ENCODE results near the gene CACNA2D3.

GRCh38 chr3:54575618-54575960 is 453.2 kb downstream of the CACNA2D3 start:
- no peak for TF ChIP-seq CTCF (IDR thresholded peaks at IDR 0.05; ENCODE audit: insufficient read depth, low read depth, low read length)
- no peak for TF ChIP-seq EZH2 (IDR thresholded peaks at IDR 0.05; ENCODE audit: insufficient read depth, low read length)
